Esophagus muscularis mucosa (tissue), 4 donors: ENCODE data around the gene CDKN2B-AS1. TPM values are rescaled to one million over a fixed set of nuclear protein-coding genes. Genes with fewer than 3 reads are reported as not detected.

Experiments used
- DNase-seq: peaks from one replicate; pipeline ENCODE4 v3.0.0-alpha.2; 2017; ENCODE audit errors: extremely low spot score
- H3K27ac ChIP-seq, 4 donors: fragments of 200-600 bp; sonication (generic); replicated peaks in 1 of 4; 1 replicate in 3 of 4; 2 replicates in 1 of 4; pipeline ENCODE4 v1.5.1; 2016 to 2019; ENCODE audit warnings: mild to moderate bottlenecking in 1 of 4
- H3K27me3 ChIP-seq, 4 donors: fragments of 200-600 bp; sonication (generic); one replicate each; pipeline versions ENCODE4 v1.5.1 to v1.6.0; 2016 to 2019
- H3K36me3 ChIP-seq, 4 donors: fragments of 200-600 bp; sonication (generic); one replicate each; pipeline ENCODE4 v1.5.1; 2016 to 2019
- H3K4me1 ChIP-seq, 4 donors: fragments of 200-600 bp; sonication (generic); one replicate each; pipeline ENCODE4 v1.5.1; 2016 to 2019
- H3K4me3 ChIP-seq, 4 donors: fragments of 200-600 bp; sonication (generic); 1 replicate in 2 of 4; 2 replicates in 2 of 4; pipeline ENCODE4 v1.5.1; 2016 to 2019; ENCODE audit warnings: mild to moderate bottlenecking in 4 of 4, moderate library complexity in 1 of 4
- H3K9me3 ChIP-seq, 4 donors: fragments of 200-600 bp; sonication (generic); 1 replicate in 3 of 4; 2 replicates in 1 of 4; pipeline ENCODE4 v1.5.1; 2016 to 2019
- EP300 ChIP-seq: sonication (generic); formaldehyde crosslinking; IDR thresholded peaks from one replicate; pipeline ENCODE4 v1.6.1; 2017; ENCODE audit warnings: antibody characterized with exemption
- POLR2A ChIP-seq: fragments of 450-650 bp; IDR thresholded peaks from one replicate; pipeline ENCODE4 v1.6.1; 2017; ENCODE audit warnings: antibody characterized with exemption, moderate library complexity, mild to moderate bottlenecking, low read depth
- POLR2AphosphoS5 ChIP-seq, 2 donors: sonication (generic); formaldehyde crosslinking; IDR thresholded peaks; one replicate each; pipeline ENCODE4 v1.6.1; 2017; ENCODE audit warnings: antibody characterized with exemption in 2 of 2
- WGBS: methylation state at CpG from one replicate; pipeline ENCODE4 v1.1.5; 2018; 5-methylcytosine and 5-hydroxymethylcytosine counted together
- intact Hi-C: fragments of 100-400 bp; cut with DNase I; formaldehyde crosslinking; loops from one replicate; pipeline ENCODE4 v1.15.1; 2023
- total RNA-seq, 4 donors: library from RNA; depleted of rRNA; stranded (reverse); fragments of >200 nt; gene quantifications; one replicate each; pipeline versions ENCODE4 v1.1.0 to v1.2.1, GENCODE V29; 2016
- TF ChIP-seq, protein P1 (sequence below), 3 experiments: fragments of 200-600 bp in 2 of 3; fragments of 450-650 bp in 1 of 3; sonication (generic) in 2 of 3; IDR thresholded peaks; one replicate each; pipeline ENCODE4 v1.5.1; 2017 to 2019; ENCODE audit warnings: antibody characterized with exemption in 3 of 3, mild to moderate bottlenecking in 2 of 3, moderate library complexity in 1 of 3

The CDKN2B-AS1 gene
- total RNA-seq, 4 donors from 2014 or later: 0.52 to 1.3 (median 0.85) TPM

GRCh38 chr9:22047596-22047995, 53.0 kb downstream of the CDKN2B-AS1 start:
- no peak for DNase-seq
- Histone ChIP-seq H3K36me3 (no peaks in the 10 kb centered on the region), H3K27me3 (no peaks in the 10 kb centered on the region), H3K4me3 (no peak overlapping the region), H3K27ac (no peak overlapping the region), H3K4me1 (no peaks in the 10 kb centered on the region), H3K9me3 (no peaks in the 10 kb centered on the region)
- no peak for TF ChIP-seq POLR2AphosphoS5 (IDR thresholded peaks at IDR 0.05)
- TF ChIP-seq EP300: no peak
- TF ChIP-seq POLR2A: no peak
- TF ChIP-seq, protein P1, sequence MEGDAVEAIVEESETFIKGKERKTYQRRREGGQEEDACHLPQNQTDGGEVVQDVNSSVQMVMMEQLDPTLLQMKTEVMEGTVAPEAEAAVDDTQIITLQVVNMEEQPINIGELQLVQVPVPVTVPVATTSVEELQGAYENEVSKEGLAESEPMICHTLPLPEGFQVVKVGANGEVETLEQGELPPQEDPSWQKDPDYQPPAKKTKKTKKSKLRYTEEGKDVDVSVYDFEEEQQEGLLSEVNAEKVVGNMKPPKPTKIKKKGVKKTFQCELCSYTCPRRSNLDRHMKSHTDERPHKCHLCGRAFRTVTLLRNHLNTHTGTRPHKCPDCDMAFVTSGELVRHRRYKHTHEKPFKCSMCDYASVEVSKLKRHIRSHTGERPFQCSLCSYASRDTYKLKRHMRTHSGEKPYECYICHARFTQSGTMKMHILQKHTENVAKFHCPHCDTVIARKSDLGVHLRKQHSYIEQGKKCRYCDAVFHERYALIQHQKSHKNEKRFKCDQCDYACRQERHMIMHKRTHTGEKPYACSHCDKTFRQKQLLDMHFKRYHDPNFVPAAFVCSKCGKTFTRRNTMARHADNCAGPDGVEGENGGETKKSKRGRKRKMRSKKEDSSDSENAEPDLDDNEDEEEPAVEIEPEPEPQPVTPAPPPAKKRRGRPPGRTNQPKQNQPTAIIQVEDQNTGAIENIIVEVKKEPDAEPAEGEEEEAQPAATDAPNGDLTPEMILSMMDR (IDR thresholded peaks at IDR 0.05): no peak
- WGBS: 96% methylated on average over 2 of the region's 2 CpGs
- intact Hi-C loops: no loop called here

- no peaks in the 10 kb centered on the region for H3K9me3 ChIP-seq
- 100% methylated on average over 1 of the region's 1 CpG for WGBS
- DNase-seq: peak; percentile 31
- intact Hi-C loops: no loop called here
- no peaks in the 10 kb centered on the region for H3K36me3 ChIP-seq
- TF ChIP-seq EP300 (no peak), POLR2AphosphoS5 (IDR thresholded peaks at IDR 0.05) (no peak), POLR2A (no peak)
- TF ChIP-seq, protein P1 (IDR thresholded peaks at IDR 0.05): no peak
- H3K4me3 ChIP-seq: no peak overlapping the region
- H3K27ac ChIP-seq: no peak overlapping the region
- no peaks in the 10 kb centered on the region for H3K27me3 ChIP-seq
- no peaks in the 10 kb centered on the region for H3K4me1 ChIP-seq
Measured at GRCh38 chr9:22049411-22049810, 54.8 kb downstream of the CDKN2B-AS1 start.

- DNase-seq: no peak
- intact Hi-C loops: no loop called here
- no peaks in the 10 kb centered on the region for H3K4me1 ChIP-seq
- no peak overlapping the region for H3K27ac ChIP-seq
- no peaks in the 10 kb centered on the region for H3K36me3 ChIP-seq
- H3K4me3 ChIP-seq: no peak overlapping the region
- TF ChIP-seq POLR2AphosphoS5 (IDR thresholded peaks at IDR 0.05): no peak
- TF ChIP-seq, protein P1 (IDR thresholded peaks at IDR 0.05): no peak
- TF ChIP-seq POLR2A: no peak
- no peaks in the 10 kb centered on the region for H3K27me3 ChIP-seq
- 67% methylated on average over 4 of the region's 4 CpGs for WGBS
- H3K9me3 ChIP-seq: no peaks in the 10 kb centered on the region
Measured at GRCh38 chr9:22050924-22051323, 56.3 kb downstream of the CDKN2B-AS1 start.

- intact Hi-C loops: no loop called here
- Histone ChIP-seq H3K4me1 (no peaks in the 10 kb centered on the region), H3K9me3 (no peaks in the 10 kb centered on the region), H3K36me3 (no peaks in the 10 kb centered on the region), H3K4me3 (no peak overlapping the region), H3K27me3 (no peaks in the 10 kb centered on the region), H3K27ac (no peak overlapping the region)
- TF ChIP-seq POLR2A: no peak
- TF ChIP-seq POLR2AphosphoS5 (IDR thresholded peaks at IDR 0.05): no peak
- TF ChIP-seq, protein P1 (IDR thresholded peaks at IDR 0.05): no peak
- no peak for TF ChIP-seq EP300
- DNase-seq: peak; percentile 62
- WGBS: 31% methylated on average over 4 of the region's 4 CpGs
Measured at GRCh38 chr9:22052376-22052945, 57.9 kb downstream of the CDKN2B-AS1 start.

GRCh38 chr9:22053178-22053577, 58.6 kb downstream of the CDKN2B-AS1 start:
- H3K9me3 ChIP-seq: no peaks in the 10 kb centered on the region
- no peak overlapping the region for H3K27ac ChIP-seq
- intact Hi-C loops: no loop called here
- no peaks in the 10 kb centered on the region for H3K36me3 ChIP-seq
- WGBS: 65% methylated on average over 2 of the region's 2 CpGs
- H3K4me1 ChIP-seq: no peaks in the 10 kb centered on the region
- no peak for DNase-seq
- no peak overlapping the region for H3K4me3 ChIP-seq
- TF ChIP-seq EP300 (no peak), POLR2A (no peak), POLR2AphosphoS5 (IDR thresholded peaks at IDR 0.05) (no peak)
- TF ChIP-seq, protein P1 (IDR thresholded peaks at IDR 0.05): no peak
- no peaks in the 10 kb centered on the region for H3K27me3 ChIP-seq
